H54 (cell line): ENCODE results near the gene FBXO45.
A peak's percentile ranks its signal among the peaks of the same experiment; 100 is the strongest.
"Not testable (repeated sequence)": the region's sequence is repeated elsewhere in the genome, so short reads cannot be mapped to it uniquely, and the experiment has no call there.

Experiments
- DNase-seq: peaks from one replicate; pipeline ENCODE4 v3.0.0; 2011; ENCODE audit warnings: low spot score, mixed read lengths; ENCODE audit not compliant: insufficient read length
- FAIRE-seq: peaks from 3 replicates; lab custom pipeline; 2011; peaks lifted over from hg19 to GRCh38; lab: Jason Lieb, UNC
- POLR2A ChIP-seq: IDR thresholded peaks from 2 replicates; pipeline ENCODE4 v1.6.1; 2011; ENCODE audit warnings: low read depth, mild to moderate bottlenecking, low read length

FBXO45 gene

DNA sequence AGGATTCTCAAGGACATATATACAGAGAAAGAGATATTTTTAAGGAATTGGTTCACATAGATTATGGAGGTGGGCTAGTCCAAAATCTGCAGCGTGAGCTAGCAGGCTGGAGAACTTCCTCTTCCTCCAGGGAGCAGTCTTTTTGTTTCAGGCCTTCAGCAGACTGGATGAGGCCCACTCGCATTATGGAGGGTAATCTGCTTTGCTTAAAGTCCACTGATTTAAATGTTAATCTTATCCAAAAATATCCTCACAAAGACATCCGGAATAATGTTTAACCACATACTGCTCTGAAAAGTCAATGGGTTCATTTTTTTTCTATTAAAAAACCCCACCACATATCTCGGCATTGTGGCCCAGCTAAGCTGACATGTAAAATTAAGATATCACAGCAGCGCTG is 48.8 kb downstream of the FBXO45 start:
- FAIRE-seq (no peak), DNase-seq (no peak)
- TF ChIP-seq POLR2A, result no peak

GRCh38 chr3:196619223-196619622 is 50.8 kb downstream of the FBXO45 start:
- DNase-seq (no peak), FAIRE-seq (no peak)

GRCh38 chr3:196619627-196620026 is 51.2 kb downstream of the FBXO45 start:
- DNase-seq, FAIRE-seq: not testable (repeated sequence)

More at GRCh38 chr3:196619223-196619622, 50.8 kb downstream of the FBXO45 start:
- no peak for TF ChIP-seq POLR2A

DNA sequence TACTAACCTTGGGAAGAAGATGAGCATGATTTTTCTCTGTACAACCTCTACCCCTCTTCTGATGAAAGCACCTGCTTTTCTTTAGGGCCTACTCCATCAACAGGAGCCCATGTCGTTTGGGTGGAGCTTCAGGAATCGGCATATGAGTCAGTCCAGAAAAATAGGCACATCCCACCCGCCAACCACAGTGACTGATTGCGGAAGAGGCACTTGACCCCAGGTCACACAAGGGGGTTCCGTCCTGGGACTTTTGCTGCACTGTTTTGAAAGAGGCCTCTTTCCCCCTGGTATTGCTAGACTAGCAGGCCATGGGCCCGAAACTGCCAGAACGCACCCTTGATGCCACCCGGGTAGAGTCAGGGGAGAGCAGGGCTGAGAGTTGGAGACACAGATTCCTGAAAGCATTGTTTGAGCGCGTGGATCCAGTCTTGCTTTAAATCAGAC is 51.7 kb downstream of the FBXO45 start:
- FAIRE-seq (no peak), DNase-seq (no peak)
- TF ChIP-seq POLR2A, result no peak

DNA sequence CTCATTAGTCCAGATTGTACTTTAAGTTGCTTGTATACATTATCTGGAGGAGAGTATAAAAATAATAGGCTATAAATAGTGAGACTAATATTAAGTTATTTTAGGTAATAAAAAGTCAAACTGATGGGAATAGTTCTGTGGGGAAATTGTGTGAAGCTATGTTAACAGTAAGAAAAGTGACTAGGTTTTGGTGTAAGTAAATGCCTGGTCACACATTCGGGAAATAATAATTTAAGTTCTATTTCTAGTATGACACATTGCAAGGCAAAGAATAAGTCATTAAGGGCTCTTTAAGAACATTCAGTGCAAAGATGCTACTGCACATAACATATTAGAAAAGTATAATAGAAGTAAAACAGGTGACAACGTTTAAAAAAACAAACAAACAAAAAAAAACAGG is 52.2 kb downstream of the FBXO45 start:
- no peak for TF ChIP-seq POLR2A

GRCh38 chr3:196621611-196622010 is 53.2 kb downstream of the FBXO45 start:
- no peak for DNase-seq
- FAIRE-seq, result no peak
- TF ChIP-seq POLR2A, result no peak

More for the DNA sequence above, 52.2 kb downstream of the FBXO45 start:
- no peak for FAIRE-seq
- DNase-seq, result no peak

DNA sequence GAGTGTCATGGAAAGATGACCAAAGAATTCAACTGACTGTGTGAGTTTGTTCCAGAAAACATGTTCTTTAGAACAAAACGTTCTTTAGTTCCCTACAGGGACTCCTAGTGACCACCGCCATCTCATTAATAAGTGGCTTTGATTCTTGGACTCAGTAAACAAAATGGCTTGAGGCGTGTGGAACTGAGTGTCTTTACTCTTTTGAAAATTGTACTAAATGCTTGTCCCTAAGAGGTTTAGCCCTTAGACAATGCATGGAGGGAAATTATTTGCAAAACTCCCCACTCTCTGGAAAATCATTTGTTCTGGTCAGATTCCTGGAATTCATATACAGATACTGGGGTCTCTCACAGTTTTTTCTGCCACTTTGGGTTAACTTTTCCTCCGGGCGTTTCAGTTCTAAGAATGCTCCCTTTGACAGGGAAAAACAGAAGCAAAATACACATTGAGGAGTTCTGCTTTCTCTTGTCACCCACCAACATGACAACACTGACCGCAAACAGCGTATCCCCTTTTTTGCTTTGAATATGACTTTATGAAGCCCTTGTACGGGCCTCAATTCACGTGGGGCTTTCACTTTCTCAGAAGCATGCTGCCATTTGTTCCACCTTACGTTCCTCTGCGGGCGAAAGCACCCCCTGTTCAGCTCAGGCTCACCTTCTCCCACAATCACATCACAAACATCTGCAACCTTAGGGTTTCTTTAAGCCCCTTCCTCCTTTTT is 55.8 kb downstream of the FBXO45 start:
- TF ChIP-seq POLR2A, result no peak
- no peak for FAIRE-seq
- DNase-seq, result no peak

GRCh38 chr3:196624907-196625306 is 56.4 kb downstream of the FBXO45 start:
- FAIRE-seq, result no peak
- no peak for DNase-seq
- TF ChIP-seq POLR2A, result no peak

DNA sequence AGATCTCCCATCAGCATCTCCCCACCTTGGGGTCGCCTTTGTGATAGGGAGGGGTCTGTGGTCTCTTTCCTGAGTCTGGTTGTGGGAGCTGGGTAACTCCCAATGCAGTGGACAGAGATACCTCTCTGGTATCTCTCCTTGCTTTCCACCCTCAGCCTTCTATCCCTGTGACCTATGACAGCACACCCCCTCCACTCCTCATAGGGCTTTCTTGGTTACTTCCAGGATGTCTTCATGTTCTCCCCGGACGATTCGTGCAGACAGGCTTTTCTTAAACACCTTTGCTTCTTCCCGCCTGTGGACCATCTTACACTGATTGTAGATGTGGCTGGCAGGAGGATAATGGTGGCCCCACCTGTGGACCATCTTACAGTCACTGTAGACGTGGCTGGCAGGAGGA is 56.9 kb downstream of the FBXO45 start:
- FAIRE-seq (no peak), DNase-seq (no peak)
- no peak for TF ChIP-seq POLR2A

DNA sequence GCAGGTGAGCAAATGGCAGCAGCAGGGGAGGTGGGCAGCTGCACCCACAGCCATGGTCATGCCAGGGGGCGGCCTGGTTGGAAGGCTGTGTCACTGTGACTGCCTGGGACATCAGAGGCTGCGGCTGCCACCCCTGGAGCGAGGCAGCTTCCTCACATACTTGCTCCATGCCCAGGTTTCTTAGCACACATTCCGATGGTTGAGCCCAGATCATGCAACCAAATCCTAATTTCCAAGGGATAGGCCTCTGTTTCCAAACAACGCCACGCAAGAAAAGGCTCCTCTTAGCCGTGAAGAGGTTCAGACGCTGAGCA is 59.4 kb downstream of the FBXO45 start:
- TF ChIP-seq POLR2A, result no peak
- no peak for FAIRE-seq
- DNase-seq, result no peak

GRCh38 chr3:196629228-196629627 is 60.8 kb downstream of the FBXO45 start:
- FAIRE-seq (no peak), DNase-seq (no peak)
- TF ChIP-seq POLR2A, result no peak

- DNase-seq (no peak), FAIRE-seq (no peak)
- no peak for TF ChIP-seq POLR2A
Observed at GRCh38 chr3:196631682-196632045, 63.2 kb downstream of the FBXO45 start.

- TF ChIP-seq POLR2A, result peak; percentile 61
- peak; percentile 60 for FAIRE-seq
- DNase-seq, result peak; percentile 92
Observed at GRCh38 chr3:196632046-196632751, 63.7 kb downstream of the FBXO45 start.

DNA sequence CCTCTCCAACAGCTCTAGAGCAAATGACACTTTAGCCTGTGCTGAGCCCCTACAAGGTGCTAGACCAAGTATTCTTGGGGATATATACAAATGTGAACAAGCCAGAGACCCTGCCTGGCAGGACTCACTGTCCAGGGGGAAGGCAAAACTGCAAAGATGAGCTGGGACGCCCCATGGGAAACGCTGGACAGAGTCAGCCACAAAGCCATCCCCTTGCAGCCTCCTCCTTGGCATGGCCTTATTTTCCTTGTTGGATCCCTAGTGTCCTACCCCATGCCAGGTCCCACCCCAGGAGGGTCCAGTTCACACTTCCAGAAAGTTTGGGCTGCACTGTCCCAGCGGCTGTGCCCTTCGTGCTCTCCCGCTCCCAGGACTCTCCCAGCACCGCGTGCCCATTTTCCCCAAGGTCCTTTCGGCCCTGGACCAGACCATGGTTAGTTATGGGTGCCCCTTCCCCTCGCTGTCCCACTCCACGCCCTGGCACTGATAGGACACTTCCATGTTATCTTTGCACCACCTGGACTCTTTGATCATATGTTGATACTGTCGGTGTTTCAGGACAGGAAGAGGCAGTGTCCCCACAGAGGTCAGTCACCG is 65.2 kb downstream of the FBXO45 start:
- TF ChIP-seq POLR2A, result no peak
- FAIRE-seq (no peak), DNase-seq (no peak)
